Femur (tissue), 1 donor: ENCODE data around the gene PUSL1.
"Not testable (repeated sequence)": the region's sequence is repeated elsewhere in the genome, so short reads cannot be mapped to it uniquely, and the experiment has no call there.

ENCODE experiments used
- DNase-seq: peaks from one replicate; pipeline ENCODE4 v3.0.0-alpha.2; 2017

PUSL1 gene

DNA sequence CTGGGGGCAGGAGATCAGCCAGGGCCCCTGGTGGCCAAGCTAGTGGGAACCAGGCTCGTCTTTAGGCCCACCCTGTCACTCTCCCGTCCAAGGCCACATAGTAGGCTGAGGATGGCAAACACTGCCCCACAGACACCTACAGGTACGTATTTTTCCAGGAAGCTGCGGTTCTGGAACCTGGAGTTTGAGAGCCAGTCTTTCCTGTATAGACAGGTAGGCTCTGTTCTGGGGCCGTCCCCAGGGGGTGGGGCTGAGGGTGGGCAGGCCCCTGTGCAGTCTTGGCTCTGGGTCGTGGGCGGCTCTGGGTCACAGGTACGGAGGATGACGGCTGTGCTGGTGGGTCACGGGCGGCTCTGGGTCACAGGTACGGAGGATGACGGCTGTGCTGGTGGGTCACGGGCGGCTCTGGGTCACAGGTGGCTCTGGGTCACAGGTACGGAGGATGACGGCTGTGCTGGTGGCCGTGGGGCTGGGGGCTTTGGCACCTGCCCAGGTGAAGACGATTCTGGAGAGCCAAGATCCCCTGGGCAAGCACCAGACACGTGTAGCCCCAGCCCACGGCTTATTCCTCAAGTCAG lies 2.2 kb downstream of the PUSL1 start:
- DNase-seq, result no peak

DNA sequence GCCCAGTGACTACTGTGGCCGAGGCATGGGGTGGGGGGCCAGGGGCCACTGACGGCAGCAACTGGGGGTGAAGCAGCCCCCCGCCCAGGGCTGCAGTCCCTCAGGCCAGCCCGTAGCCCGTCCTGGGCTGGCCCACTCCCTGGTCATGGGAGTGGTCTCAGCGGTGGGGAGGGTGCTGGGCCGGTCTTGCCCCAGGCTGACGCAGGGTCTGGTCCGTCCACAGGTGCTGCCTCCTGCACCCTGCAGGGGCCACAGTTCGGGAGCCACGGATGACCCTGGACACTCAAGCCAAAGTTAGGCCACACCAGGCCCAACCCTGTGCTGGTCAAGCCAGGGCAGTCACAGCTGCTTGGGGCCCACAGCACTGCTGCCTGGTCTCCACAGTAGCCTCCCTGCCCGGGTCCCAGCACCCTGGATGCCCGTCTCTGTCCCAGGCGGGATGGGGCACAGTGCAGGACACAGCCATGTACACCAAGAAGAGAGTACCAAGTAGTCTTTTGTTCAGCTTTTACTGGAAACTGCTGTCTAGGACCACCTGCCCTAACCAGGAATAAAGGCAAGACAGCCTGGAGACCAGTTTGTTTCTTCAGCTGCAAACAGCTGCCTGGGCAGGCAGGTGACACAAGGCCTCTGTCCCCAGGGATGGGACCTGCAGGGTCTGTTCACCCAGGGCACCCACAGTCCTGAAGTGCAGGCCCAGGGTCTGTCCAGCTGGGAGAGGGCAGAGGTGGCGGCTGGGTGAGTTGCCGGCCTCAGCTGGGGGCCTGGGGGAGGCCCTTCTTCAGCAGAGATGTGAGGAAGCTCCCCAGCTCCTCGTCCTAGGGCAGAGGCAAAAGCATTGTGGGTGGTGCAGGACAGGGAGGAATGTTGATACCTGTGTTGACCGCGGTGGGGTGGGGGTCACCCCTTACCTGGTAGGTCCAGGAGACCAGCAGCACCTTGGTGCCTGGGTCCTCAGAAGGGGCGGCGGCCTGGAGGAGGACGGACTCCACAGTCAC lies 3.0 kb downstream of the PUSL1 start:
- no peak for DNase-seq

DNA sequence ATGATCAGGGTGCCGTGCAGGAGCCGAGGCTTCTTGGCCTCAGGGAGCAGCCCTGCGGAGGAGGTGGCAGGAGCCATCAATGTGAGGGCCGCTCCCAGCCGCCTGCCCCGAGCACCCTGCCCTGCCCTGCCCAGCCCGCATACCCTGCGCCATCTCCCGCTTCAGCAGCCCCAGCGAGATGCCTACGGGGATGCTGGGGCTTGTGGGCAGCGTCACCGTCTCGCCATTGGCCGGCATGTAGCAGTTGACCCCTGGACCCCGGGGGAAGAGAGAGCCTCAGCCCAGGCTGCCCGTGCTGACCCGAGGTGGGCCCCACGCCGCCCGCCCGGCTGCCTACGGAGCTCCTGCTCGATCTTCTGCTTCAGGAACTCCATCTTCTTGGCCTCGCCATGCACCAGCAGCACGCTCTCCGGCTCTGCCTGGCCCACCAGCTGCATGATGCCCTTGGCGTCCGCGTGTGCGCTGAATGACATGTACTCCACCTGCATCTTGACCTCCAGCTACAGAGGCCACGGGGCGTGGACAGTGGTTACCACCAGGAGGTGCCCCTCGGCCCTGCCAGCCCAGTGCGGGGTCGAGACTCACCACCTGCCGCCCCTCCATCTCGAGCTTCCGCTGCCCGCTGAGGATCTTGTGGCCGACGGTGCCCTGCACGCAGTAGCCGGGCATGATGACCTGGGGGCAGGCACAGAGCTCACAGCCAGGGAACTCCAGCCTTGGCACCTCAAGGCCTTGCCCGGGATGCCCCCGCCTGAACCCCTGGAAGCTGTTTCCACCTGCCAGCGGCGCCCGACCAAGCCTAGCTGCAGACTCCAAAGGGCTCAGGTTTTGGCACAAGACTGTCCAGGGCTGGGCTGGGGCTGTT lies 4.3 kb downstream of the PUSL1 start:
- no peak for DNase-seq

DNA sequence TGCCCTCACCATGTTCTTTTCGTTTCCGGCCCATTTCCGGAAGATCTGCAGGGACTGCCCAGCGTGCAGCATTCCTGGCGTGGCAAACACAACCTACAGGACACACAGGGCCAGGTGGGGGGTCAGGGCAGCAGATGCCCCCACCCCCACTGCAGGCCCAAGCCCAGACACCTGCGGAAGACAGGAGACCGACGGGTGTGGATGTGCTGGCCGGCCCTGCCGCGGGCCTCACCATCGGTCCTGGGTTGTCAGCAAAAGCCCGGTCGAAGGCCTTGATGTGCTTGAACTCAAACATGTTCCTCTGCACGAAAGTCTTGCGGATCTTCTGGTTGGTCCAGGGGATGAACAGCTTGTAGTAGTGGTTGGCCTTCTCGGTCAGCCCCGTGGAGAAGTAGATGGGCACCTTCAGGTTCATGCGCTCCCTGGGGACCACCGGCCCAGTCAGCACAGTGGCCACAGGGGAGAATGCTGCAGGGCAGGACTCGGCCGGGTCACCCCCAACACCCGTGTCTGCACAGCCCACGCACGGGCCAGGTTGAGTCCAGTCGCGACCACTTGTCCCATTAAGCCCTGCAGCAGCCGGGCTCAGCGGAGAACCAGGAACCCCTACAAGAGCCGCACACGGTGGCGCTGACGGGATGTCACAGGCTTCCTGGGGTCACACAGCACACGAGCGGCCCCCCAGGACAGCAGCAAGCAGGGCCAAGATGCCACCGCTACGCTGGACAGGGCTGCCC lies 5.3 kb downstream of the PUSL1 start:
- no peak for DNase-seq

DNA sequence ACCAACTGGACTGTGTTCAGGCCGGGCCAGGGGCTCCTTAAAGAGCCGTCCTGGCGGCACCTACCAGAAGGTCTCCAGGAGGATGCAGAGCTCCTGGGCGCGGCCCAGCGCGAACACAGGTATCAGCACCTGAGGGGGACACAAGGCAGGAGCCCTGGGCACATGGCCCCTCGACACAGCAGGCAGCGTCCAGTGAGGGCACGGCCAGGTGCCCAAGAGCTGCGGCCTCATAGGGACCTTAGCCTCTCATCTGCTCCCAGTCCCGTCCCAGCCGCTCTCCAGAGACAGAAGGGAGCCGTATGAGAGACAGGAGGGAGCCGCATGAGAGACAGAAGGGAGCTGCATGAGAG lies 5.8 kb downstream of the PUSL1 start:
- DNase-seq, result no peak

DNA sequence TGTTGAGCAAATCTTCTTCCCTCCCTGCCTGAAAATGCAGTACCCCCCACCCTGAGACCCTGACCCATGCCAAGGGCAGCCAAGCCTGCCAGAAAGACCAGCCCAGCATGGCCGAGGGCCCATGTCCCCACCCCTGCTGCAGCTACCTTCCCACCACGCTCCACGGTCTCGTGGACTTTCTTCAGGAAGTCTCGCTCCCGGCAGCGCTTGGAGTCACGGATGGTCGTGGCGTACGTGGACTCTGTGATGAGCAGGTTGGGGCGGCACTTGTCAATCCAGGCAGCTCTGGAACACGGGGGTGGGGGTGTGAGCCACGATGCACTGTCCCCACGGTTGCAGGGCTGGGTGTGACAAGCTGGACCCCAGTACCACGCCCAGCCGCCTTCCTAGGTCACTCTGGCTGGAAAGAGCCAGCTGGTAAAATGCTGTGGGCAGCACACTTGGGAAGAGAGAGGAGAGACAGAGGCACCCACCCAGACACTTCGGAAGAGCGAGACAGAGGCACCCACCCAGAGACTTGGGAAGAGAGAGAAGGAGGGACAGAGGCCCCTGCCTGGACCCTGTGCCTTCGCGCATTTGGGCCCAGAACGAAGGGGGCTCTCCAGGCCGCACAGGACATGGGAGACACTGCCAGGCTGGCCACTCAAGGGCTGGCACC lies 6.4 kb downstream of the PUSL1 start:
- DNase-seq, result no peak

DNA sequence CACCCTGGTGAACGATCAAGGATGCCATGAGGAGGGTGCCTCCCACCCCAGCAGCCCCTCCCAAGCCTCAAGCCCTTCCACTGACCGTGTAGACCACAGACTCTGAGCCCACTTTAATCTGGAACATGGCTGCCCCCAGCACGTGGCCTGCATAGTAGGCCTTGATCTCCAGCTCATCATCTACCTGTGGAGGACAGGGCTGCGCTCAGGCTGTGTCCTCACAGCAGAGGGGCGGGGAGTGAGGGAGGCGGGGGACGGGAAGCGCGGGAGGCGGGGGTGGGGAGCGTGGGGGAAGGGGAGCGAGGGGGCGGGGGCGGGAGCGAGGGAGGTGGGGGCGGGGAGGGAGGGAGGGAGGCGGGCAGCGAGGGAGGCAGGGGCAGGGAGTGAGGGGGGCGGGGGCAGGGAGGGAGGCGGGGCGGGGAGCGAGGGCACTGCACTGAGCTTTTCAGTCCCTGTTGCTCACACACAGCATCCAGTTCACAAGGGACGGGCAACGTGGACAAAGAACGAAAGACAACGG lies 7.1 kb downstream of the PUSL1 start:
- no peak for DNase-seq

DNA sequence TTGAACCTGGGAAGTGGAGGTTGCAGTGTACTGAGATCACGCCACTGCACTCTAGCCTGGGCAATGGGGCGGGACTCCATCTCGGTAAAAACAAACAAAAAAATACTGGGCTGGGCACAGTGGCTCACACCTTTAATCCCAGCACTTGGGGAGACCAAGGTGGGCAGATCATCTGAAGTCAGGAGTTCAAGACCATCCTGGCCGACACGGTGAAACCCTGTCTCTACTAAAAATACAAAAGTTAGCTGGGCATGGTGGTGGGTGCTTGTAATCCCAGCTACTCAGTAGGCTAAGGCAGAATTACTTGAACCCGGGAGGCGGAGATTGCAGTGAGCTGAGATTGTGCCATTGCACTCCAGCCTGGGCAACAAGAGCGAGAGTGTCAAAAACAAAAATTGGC lies 7.8 kb downstream of the PUSL1 start:
- DNase-seq, result not testable (repeated sequence)

DNA sequence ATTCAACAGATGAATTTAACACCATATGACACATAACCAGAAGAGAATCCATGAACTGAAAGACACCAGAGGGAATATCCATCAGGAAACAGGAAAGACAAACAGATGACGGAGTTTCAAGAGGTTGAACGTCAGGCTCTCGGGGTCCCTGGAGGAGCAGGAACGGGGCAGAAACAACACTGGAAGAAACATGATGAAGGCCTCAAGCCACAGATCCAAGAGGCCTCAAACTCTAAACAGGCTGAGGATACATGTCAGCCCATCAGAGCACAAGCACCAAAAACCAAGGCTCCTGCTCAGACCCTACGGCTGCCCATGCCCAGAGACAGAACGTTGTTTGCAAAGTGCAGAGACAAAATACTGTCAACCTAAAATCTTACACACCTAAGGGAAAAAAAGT lies 9.0 kb downstream of the PUSL1 start:
- no peak for DNase-seq

DNA sequence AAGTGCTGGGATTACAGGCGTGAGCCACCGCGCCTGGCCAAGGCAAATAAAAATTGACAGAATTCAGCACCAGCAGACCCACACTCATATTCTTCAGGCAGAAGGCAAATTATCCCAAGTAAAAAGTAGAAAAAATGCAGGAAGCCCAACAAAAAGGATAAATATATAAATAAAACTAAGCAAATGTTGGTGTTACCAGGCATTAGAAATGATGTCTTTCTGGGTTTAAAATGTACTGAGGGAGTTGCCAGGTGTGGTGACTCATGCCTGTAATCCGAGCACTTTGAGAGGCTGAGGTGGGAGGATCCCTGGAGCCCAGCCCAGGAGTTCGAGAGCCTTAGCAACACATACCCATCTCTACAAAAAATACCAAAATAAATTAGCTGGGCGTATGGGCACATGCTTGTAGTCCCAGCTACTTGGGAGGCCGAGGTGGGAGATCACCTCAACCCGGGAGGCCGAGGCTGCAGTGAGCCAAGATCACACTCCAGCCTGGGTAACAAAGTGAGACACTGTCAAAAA lies 9.8 kb downstream of the PUSL1 start:
- DNase-seq, result peak; percentile 78

DNA sequence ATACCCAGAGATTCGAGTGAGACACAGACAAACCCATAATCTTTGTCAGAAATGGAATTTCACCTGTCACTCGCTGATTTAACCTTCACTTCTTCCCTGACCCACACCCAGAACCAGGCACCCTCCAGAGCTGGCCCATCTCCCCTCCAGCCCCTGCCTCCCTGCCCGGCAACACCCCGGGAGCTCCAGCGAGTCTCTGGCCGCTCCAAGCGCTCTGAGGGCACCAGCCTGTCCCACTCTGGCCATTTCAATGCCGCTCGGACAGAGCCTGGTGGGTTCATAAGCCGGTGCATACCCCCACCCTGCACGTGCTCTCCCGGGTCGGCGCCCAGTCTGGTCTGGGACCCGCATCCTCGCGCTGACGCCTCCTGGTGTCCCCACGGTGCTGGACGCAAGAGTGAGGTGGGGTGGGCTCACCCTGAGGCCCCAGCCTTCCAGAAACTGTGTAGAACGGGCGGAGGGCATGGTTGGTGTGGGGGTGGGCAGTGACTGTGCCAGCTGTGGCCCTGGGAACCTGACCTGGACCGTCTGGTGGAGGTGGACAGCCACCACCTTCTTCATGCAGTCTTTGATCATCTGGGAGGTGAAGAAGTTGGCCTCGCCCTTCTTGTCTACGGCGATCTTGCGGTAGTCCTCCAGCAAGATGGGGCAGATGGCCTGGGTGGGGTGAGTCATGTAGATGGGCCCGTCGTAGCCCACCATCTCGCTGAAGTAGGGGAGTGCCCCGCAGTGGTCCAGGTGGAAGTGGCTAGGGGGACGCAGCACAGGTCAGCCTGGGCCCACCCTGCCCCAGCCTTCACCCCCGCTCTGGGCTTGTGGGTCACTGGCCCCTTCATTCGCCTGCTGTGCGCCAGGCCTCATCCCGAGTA lies 10.6 kb downstream of the PUSL1 start:
- no peak for DNase-seq

DNA sequence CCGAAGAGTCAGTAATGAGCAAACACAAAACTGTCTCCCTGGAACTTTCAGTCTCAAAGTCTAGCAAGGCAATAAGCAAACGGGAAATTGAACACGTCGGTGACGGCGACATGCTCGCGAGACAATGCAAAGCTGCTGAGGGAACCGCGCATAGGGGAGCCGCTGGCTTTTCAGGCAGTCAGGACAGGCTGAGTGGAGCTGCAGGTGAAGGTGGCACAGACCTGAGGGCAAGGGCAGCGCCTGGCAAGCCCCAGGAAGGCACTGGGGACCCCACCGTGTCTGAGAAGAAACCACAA lies 11.2 kb downstream of the PUSL1 start:
- DNase-seq, result no peak

DNA sequence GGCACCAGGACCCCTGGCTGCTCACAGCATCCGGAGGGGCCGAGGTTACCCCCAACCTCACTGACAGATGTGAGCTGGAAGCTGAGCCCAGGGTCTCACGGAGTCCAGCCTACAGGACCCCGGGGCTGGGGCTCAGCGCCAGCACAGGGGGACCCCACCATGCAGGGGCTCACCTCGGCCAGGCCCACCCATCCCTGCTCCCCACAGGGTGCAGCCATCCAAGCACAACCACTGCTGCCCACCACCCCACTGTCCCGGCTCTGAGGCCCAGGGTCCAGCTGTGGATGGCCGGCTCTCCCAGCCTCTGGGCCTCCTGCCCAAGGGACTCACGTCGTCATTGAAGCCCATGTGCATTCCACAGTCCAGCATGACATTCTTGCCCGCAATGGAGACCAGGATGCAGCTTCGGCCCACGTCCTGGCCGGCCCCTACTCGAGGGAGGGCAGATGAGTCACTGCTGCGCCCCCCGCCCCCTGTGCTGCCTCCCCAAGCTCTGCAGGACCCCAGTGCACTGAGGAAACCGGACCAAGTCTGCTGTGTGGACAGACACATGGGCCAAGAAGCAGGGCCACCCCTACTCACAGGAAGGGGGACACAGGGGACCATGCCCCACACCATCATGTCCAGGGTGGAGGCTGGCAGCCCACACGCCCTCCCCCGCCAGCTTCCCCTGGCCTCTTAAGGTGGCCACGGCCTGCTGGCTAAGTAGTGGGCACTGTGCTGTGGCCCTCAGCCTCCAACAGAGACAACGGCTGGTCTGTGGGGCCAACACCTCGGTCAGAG lies 12.5 kb downstream of the PUSL1 start:
- DNase-seq, result no peak

DNA sequence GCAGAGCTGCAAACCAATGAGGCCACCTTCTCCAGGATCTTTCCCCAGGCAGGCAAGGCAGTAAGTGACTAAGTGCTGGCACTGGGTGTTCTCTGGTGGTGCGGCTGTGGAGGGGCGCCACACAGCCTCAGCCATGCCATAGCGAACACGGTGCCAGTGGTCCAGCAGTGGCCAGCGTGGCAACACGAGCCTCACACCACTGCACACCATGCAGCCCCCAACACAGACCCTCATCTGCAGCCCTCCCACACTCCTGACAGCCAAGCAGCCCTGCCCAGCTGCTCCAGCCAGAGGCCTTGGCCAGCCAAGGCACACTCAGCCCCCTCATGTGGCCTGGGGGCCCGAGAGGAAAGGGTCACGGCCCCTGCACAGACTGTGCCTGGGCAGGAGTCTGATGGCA lies 13.1 kb downstream of the PUSL1 start:
- DNase-seq, result no peak

DNA sequence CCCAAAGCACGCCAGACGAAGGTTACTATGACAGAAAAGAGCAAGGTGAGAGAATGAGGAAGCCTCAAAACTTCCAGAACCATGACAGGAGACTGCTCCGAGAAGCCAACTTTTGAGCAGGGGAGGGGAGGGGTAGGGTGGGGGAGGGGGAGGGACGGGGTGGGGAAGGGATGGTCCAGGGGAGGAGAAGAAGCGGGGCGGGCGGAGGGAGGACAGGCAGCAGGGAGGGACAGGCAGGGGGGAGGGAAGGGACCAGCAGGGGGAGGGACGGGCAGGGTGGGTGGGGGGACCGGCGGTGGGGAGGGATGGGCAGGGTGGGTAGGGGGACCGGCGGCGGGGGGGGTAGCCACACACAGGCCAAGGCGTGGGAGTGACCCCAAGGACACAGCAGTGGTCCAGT lies 14.0 kb downstream of the PUSL1 start:
- no peak for DNase-seq

DNA sequence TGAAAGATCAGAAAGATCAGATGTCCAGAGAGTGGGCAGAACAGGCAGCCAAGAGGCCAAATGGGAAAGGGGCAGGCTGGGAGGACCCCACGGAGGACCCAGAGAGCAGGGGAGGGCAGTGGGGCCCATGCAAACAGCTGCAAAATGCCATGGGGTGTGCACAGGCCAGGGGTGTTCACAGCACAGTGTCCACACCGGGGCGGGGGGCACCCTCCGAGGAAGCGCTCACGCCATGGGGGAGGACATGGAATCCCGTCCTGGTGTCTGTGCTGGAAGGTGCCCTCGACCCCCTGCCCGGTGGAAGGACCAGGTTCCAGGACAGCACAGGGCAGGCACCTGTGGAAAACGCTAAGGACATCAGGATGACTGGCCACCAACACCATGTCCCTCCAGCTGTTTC lies 14.6 kb downstream of the PUSL1 start:
- DNase-seq, result no peak

DNA sequence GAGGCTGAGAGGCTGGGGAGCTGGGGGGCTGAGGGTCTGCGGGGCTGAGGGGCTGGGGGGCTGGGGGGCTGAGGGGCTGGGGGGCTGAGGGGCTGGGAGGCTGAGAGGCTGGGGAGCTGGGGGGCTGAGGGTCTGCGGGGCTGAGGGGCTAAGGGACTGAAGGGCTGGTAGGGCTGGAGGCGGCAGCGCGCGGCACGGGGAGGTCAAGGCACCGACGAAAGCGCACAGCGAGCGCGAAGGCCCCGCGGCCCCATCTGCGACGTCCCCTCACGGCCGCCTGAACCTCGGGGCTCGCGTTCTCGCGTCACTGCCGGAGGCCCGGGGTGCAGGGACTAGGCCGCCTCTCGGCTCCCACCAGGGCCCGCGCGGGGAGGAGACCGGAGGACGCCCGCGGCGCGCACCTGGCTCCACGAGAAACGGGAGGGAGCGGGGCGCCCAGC lies 15.7 kb downstream of the PUSL1 start:
- no peak for DNase-seq

DNA sequence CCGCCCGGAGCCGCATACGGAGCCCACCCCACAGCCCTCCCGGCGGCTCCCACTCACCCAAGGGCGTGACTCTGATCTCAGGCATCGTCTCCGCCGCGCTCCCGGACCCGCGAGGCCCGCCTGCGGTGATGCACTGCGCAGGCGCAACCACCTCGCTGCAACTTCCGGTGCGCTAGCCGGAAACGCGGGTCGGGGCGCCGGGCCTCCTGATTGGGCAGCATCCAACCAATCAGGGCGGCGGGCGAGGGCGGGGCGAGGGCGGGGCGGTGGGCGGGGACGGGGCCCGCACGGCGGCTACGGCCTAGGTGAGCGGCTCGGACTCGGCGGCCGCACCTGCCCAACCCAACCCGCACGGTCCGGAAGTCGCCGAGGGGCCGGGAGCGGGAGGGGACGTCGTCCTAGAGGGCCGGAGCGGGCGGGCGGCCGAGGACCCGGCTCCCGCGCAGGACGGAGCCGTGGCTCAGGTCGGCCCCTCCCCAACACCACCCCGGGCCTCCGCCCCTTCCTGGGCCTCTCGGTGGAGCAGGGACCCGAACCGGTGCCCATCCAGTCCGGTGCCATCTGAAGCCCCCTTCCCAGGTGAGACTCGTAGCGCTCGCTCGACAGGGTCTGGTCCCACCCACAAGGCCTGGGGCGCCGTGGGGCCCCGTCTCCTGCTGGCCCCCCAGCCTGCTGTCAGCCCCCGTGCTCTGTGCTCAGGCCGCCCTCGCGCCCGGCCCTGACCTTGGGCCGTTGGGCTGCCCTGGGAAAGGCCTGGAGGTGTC lies 16.3 kb downstream of the PUSL1 start, which contains the start of the genes CPTP and INTS11:
CPTP (plus strand) TSS at position 279 of the 764 bp plus-strand sequence. CDS start 2,109 bp downstream, outside the sequence.
INTS11 (minus strand) TSS at position 137 of the 764 bp plus-strand sequence; CDS start at position 85, 52 bp downstream.
- DNase-seq, result peak; percentile 96
